ENCODE results near the gene DDX24. TPM values are rescaled to one million over a fixed set of nuclear protein-coding genes. Genes with fewer than 3 reads are reported as not detected.

The DDX24 gene
- total RNA-seq, 4 donors from 2014 or later: 70.2 to 319 (median 87.7) TPM

DNA sequence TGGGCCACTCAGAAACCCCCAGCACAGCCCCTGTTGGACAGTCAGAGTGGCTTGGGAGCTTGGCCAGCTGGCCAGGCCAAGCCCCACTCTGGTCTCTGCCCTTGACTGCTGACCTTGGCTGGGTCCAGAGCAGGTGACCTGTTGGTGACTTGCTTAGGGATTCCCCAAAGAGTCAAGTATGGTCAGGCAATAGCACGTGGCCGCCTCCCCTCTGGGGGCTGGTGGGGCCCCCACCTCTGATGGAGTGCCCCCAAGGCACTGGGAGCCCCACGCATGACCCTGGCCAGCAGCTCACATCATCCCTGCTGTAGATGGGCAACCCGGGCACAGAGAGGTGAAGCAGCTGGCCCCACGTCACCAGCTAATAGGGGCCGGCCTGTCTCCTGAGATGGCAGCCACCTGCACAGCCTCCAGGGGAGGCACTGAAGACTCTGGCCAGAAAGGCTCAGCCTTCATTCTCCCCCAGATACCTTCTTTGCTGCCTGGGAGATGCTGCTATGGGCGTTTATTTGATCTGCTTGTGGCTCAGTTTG is 82.1 kb downstream of the DDX24 start:
- 89% methylated on average over 5 of the region's 7 CpGs; no CpG with 5 or more reads in 1 of the 2 donors for WGBS, 2 donors (ENCODE audit: low coverage in 1 of 2)
- intact Hi-C loops (cut with DNase I; ENCODE audit: low total_unique reads): no loop called here
- Histone ChIP-seq H3K4me1 (peaks cover 0 to 8% (median 0%) of the 10 kb centered on the region in 4 donors), H3K36me3 (no peaks in the 10 kb centered on the region), H3K4me3 (no peak overlapping the region), H3K27me3 (no peaks in the 10 kb centered on the region), H3K9me3 (no peaks in the 10 kb centered on the region), H3K27ac (no peak overlapping the region)
- no peak for DNase-seq
- in situ Hi-C loops (cut with MboI; ENCODE audit: low pct_ligation_motif_present in 1 of 4, low pct_unique_long_range_greater_than_20kb in 1 of 4, low sequenced_read_pairs in 3 of 4): no loop called here
- no peak for TF ChIP-seq EP300 (IDR thresholded peaks at IDR 0.05; ENCODE audit: low read depth)
- TF ChIP-seq POLR2AphosphoS5 (IDR thresholded peaks at IDR 0.05): no peak
- TF ChIP-seq, protein P1, sequence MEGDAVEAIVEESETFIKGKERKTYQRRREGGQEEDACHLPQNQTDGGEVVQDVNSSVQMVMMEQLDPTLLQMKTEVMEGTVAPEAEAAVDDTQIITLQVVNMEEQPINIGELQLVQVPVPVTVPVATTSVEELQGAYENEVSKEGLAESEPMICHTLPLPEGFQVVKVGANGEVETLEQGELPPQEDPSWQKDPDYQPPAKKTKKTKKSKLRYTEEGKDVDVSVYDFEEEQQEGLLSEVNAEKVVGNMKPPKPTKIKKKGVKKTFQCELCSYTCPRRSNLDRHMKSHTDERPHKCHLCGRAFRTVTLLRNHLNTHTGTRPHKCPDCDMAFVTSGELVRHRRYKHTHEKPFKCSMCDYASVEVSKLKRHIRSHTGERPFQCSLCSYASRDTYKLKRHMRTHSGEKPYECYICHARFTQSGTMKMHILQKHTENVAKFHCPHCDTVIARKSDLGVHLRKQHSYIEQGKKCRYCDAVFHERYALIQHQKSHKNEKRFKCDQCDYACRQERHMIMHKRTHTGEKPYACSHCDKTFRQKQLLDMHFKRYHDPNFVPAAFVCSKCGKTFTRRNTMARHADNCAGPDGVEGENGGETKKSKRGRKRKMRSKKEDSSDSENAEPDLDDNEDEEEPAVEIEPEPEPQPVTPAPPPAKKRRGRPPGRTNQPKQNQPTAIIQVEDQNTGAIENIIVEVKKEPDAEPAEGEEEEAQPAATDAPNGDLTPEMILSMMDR (IDR thresholded peaks at IDR 0.05): no peak
- TF ChIP-seq POLR2A (IDR thresholded peaks at IDR 0.05): no peak

Other genes starting within 250 kb of the DDX24 start
- gene FAM181A, start 153.9 kb downstream of the DDX24 start, total RNA-seq: not detected
- gene ASB2, start 104.6 kb downstream of the DDX24 start, total RNA-seq: 10 to 100 TPM; 22.1 to 35.8 (median 27.9) TPM
- not detected for gene CCDC197, start 83.9 kb downstream of the DDX24 start, total RNA-seq
- 1 to 10 TPM in 2 of 4 donors, not detected in 2; 2.6 to 2.7 TPM for gene OTUB2, start 54.9 kb downstream of the DDX24 start, total RNA-seq
- 10 to 100 TPM in 3 of 4 donors, not detected in 1; 12.3 to 21.3 (median 17.9) TPM for gene IFI27L1, start 108 bp upstream of the DDX24 start, total RNA-seq
- gene IFI27, start 29.5 kb upstream of the DDX24 start, total RNA-seq: 1,000 to 10,000 TPM in 1 of 4 donors, 100 to 1,000 TPM in 3; 124 to 1,625 (median 472) TPM
- gene IFI27L2, start 48.4 kb upstream of the DDX24 start, total RNA-seq: 100 to 1,000 TPM in 1 of 4 donors, 10 to 100 TPM in 2, not detected in 1; 32.8 to 108 (median 74.6) TPM
- not detected for gene PPP4R4, start 93.1 kb upstream of the DDX24 start, total RNA-seq
- under 1 TPM in 1 of 4 donors, not detected in 3; 0.55 TPM for gene SERPINA10, start 212.1 kb upstream of the DDX24 start, total RNA-seq
- under 1 TPM in 3 of 4 donors, not detected in 1; 0.48 to 0.82 (median 0.80) TPM for gene SERPINA6, start 242.1 kb upstream of the DDX24 start, total RNA-seq

All from transverse colon (tissue), 4 donors.